Bone marrow (tissue), 2 donors: ENCODE results near the gene SYT17.

Experiments used
- DNase-seq, 2 donors: peaks; one replicate each; lab custom pipeline; 2025; lab: John Stamatoyannopoulos, UW

SYT17 gene

GRCh38 chr16:19265380-19265930 lies 97.4 kb downstream of the SYT17 start:
- no peak for DNase-seq

DNA sequence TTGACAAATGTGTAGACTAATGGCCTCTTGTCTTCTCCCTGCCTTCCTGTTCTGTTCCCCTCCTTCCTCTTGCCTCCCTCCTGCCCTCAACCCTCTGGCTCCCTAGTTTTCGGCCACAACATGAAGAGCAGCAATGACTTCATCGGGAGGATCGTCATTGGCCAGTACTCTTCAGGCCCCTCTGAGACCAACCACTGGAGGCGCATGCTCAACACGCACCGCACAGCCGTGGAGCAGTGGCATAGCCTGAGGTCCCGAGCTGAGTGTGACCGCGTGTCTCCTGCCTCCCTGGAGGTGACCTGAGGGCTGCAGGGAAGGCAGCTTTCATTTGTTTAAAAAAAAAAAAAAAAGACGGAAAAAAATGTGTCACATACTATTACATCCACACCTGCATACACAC lies 98.7 kb downstream of the SYT17 start:
- no peak for DNase-seq

- no peak for DNase-seq
These were observed 101.1 kb downstream of the SYT17 start for GRCh38 chr16:19269098-19269497.

GRCh38 chr16:19274165-19274797 lies 106.2 kb downstream of the SYT17 start:
- no peak for DNase-seq

GRCh38 chr16:19278403-19278802 lies 110.4 kb downstream of the SYT17 start:
- no peak for DNase-seq

- DNase-seq, result no peak
These were observed 113.2 kb downstream of the SYT17 start for GRCh38 chr16:19281246-19281645.

DNA sequence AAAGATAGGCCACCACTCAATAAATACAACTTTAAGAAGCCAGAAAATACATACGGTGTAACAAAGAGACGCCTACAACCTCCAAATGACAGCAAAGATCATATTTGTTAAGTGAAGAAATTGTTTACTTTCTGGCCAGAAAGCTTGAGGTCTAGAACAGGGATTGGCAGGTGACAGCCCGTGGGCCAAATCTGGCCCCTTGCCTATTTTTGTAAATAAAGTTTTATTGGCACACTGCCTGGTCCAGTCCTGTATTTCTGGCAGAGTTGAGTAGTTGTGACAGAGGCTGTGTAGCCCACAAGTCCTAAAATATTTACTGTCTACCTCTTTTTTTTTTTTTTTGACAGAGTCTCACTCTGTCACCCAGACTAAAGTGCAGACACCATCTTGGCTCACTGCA lies 114.1 kb downstream of the SYT17 start:
- DNase-seq, result no peak

GRCh38 chr16:19283637-19284036 lies 115.6 kb downstream of the SYT17 start:
- no peak for DNase-seq

DNA sequence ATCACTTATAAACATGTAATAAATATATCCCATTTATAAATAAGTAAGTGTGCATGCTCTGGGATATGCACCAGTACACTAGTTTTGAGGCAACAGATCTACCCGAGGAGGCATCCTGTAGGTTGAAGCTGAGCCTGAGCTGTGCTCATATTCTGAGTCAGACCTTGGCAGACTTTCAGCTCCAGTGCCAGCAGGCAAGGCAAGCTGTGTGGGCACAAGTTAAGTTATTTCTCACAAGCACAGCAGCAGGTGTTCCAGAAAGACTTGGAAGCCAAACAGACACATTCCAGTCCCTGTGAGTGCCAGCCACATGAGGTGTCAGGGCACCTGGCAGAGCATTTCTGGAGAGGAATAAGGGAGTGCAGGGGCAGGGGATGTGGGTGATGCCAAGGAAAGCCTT lies 116.2 kb downstream of the SYT17 start:
- no peak for DNase-seq

DNA sequence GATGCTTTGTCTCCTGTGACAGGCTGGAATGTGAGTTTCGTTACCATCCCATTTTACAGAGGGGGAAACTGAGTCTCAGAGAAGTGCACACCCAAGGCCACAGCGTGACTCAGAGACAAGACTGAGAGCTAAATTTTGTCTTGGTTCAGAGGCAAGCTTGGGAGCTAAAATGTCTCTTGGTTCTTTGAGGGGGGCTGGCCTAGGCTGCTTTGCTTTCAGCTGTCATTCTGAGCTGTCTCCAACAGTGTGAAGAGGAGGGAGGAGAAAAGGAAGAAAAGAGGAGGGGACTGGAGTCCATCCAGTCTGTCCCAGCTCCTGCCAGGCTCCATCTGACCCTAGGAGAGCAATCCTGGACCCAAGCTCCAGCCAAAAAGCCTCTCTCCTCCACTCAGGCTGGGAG lies 117.4 kb downstream of the SYT17 start, which contains the start of gene CLEC19A:
Gene CLEC19A (plus strand): TSS at position 301 of the 400 bp plus-strand sequence. CDS start 121 bp downstream, outside the sequence.
- no peak for DNase-seq

DNA sequence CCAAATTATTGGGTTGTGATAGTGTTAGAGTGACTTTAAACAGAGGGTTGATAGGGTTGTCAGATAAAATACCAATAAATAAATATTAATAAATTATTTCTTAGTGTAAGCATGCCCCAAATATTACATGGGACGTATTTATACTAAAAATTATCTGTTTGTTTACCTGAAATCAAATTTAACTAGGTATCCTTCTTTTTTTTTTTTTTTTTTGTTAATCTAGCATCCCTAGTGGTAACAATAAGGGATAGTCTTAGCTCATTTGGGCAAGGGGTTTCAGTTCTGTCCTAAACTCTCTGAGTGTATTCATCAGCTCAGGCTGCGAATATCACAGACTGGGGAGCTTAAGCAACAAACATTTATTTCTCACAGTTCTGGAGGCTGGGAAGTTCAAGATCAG lies 118.8 kb downstream of the SYT17 start:
- no peak for DNase-seq

GRCh38 chr16:19287241-19287640 lies 119.2 kb downstream of the SYT17 start:
- no peak for DNase-seq

DNA sequence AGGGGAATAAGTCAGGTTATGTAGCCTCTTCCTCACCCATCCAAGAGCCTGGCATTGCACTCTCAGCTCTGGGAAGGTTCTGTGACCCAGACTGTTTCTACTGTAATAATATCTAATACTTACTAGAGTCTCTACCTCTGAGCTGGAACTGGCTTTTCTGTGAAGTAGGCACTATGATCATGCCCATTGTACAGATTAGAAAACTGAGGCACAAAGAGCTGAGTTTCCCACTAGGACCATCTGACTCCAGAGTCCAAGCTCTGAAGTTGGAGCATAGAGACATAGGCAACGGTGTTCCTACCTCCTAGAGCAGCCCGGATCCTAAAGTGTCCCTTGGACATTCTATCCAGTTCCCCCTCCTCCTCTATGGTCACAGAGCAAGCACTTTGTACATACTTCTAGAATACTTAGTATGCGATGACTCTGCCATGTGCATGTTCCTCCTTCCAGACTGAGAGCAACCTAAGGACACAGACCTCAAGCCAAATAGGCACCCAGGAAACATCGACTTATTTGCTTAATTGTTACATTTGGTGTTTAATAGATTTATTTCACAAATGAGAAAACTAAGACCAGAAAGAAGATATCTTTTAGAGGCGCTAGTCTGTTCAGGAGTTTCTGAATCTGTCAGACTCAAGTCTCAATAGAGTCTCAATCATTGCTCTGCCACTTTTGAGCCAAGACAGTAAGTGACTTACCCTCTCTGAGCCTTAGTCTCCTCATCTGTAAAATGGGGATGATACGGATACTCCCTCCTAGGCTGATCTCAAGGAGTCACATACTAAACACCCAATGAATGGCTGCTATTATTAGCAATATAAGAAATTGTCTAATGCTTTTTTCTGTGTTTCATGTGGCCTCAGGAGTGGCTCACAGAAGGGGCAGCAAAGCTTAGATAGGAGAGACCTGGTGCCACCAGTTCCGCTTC lies 121.1 kb downstream of the SYT17 start:
- DNase-seq, result no peak

DNA sequence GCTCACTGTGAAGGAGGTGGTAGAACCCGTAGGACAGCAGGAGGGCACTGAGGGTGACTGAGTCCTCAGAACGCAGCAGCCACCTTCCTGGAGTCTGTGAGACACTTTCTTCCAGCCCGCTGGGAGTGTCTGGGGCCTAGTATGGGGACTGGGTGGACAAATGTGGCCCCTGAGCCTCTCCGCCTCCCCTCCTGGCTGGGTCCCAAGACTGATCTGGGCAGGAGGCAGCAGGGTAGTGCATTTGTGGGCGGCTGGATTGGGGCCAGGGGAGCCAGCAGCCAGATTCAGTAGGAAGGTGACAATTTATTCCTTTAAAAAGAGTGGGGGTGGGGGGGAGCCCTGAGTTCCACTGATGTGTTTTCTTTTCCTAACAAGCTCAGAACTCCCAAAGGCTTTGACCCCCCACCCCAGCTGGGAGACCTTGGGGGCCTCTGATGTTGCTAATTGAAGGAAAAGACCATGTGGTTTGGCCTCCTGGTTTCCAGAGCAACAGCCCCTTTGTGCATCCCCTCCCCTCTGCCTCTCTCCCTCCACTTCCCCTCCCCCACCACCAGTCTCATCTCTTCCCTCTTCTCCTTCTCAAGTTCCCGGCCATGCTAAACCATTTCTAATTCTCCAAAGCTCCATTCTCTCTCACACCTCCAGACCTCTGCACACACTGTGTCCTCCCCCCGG lies 121.9 kb downstream of the SYT17 start:
- DNase-seq, result no peak

DNA sequence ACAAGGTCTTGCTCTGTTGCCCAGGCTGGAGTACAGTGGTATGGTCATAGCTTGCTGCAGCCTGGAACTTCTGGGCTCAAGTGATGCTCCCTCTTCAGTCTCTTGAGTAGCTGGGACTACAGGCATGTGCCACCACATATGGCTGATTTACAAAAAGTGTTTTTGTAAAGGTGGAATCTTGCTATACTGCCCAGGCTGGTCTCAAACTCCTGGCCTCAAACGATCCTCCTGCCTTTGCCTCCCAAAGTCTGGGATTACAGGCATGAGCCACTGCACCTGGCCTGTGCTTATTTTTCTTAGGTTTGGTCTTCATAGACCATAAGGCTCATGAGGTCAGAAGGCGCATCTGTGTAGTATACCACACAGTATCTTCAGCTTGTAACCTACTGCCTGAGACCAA lies 122.8 kb downstream of the SYT17 start:
- DNase-seq, result no peak

DNA sequence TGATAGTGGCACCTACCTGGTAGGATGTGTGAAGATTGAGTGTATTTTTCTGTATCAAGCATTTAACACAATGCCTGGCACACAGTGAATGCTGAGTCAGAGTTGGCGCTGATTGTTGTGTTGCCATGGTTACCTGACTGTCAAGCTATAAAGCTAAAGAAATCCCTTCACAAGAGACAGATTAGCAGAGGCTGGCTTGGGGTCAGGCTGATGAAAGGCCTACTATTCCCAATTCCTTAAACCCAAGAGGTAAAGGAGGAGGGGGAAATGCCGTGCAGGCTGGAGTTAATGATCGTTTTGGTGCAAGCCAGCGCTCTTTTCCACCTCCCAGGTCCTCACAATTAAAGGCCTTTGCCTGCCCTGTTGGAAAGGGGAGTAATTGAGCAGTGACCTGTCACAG lies 123.4 kb downstream of the SYT17 start:
- no peak for DNase-seq

- no peak for DNase-seq
These were observed 124.1 kb downstream of the SYT17 start for GRCh38 chr16:19292186-19292585.

- peak in 1 of 2 donors; percentile 1 for DNase-seq
These were observed 126.2 kb downstream of the SYT17 start for GRCh38 chr16:19294156-19294649.

- no peak for DNase-seq
These were observed 127.4 kb downstream of the SYT17 start for GRCh38 chr16:19295393-19295792.

- DNase-seq, result no peak
These were observed 129.4 kb downstream of the SYT17 start for GRCh38 chr16:19297454-19297853.

DNA sequence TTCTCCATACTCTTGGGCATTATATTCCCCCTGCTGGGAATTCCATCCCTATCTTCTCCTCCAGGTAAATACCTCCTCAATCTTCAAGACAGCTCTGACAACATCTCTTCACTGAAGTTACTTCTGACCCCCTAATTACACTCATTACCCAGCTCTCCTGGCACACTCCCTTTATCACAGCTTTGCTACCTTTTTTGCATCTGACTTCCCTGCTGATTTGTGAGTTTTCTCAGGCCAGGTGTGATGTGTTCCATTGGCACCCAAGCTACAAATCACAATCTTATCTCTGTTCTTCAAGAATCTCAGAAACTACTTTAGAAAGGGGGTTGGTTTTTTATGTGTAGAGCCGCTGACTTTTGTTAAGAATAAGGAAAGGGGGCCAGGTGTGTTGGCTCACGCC lies 131.5 kb downstream of the SYT17 start:
- DNase-seq, result no peak

DNA sequence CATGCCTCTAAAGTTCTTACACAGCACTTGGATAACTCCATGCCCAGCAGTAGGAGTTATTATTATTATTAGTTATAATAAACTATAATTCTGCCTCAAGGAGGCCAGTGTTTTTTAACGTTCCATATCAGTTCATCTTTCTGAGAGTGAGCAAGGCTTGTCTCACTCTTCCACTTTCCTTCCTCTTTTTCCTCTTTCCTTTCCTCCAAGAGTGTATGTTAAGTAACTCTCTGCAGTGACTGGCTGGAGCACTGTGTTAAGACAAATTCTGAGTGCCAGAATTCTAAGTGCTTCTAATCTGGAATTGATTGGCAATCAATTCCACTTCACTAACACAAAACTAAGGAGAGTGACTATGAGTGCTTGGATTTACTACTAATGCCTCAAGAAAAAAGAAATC lies 133.9 kb downstream of the SYT17 start:
- DNase-seq, result no peak
